Right renal pelvis (tissue), 4 donors: ENCODE data around the gene GGA2. TPM values are rescaled to one million over a fixed set of nuclear protein-coding genes. Genes with fewer than 3 reads are reported as not detected.
"Not testable (repeated sequence)": the region's sequence is repeated elsewhere in the genome, so short reads cannot be mapped to it uniquely, and the experiment has no call there.

ENCODE experiments used
- DNase-seq, 4 donors: peaks; one replicate each; pipeline ENCODE4 v3.0.0-alpha.2; 2013; ENCODE audit warnings: low read depth in 4 of 4, low spot score in 3 of 4, missing footprints in 1 of 4
- polyA plus RNA-seq, 4 donors: library from polyadenylated mRNA; unstranded; fragments of 120-200 nt; gene quantifications; one replicate each; pipeline ENCODE4 v1.2.1, GENCODE V29; 2013; ENCODE audit not compliant: insufficient read length in 4 of 4

The GGA2 gene
- polyA plus RNA-seq, 4 donors, result 127 to 150 (median 141) TPM

GRCh38 chr16:23524886-23525285 is 14.6 kb upstream of the GGA2 start:
- no peak for DNase-seq

- no peak for DNase-seq
Measured at GRCh38 chr16:23523876-23524385, 13.6 kb upstream of the GGA2 start.

- DNase-seq, result no peak
Measured at GRCh38 chr16:23523321-23523720, 13.0 kb upstream of the GGA2 start.

- DNase-seq, result no peak
Measured at GRCh38 chr16:23521965-23522364, 11.7 kb upstream of the GGA2 start.

- no peak for DNase-seq
Measured at GRCh38 chr16:23521037-23521743, 10.9 kb upstream of the GGA2 start.

GRCh38 chr16:23520500-23520899 is 10.2 kb upstream of the GGA2 start:
- DNase-seq, result no peak

GRCh38 chr16:23519282-23519681 is 9.0 kb upstream of the GGA2 start:
- no peak for DNase-seq

- DNase-seq, result no peak
Measured at GRCh38 chr16:23518435-23518891, 8.2 kb upstream of the GGA2 start.

GRCh38 chr16:23516366-23517137 is 6.3 kb upstream of the GGA2 start:
- DNase-seq, result no peak

GRCh38 chr16:23515881-23516280 is 5.6 kb upstream of the GGA2 start:
- no peak for DNase-seq

- no peak for DNase-seq
Measured at GRCh38 chr16:23514381-23515152, 4.3 kb upstream of the GGA2 start.

GRCh38 chr16:23512168-23512695 is 1.9 kb upstream of the GGA2 start:
- DNase-seq, result no peak

GRCh38 chr16:23511731-23512130 is 1.4 kb upstream of the GGA2 start:
- no peak for DNase-seq

- not testable (repeated sequence) for DNase-seq
Measured at GRCh38 chr16:23510915-23511270, 599 bp upstream of the GGA2 start.

- DNase-seq, result no peak
Measured at GRCh38 chr16:23509782-23510163, 521 bp downstream of the GGA2 start.

- no peak for DNase-seq
Measured at GRCh38 chr16:23509441-23509754, 896 bp downstream of the GGA2 start.

- no peak for DNase-seq
Measured at GRCh38 chr16:23508589-23509440, 1.5 kb downstream of the GGA2 start.

GRCh38 chr16:23506606-23506994 is 3.7 kb downstream of the GGA2 start:
- no peak for DNase-seq

- DNase-seq, result no peak
Measured at GRCh38 chr16:23505671-23506605, 4.4 kb downstream of the GGA2 start.
